HepG2 (cell line): ENCODE data around the gene TSNAXIP1. TPM values are rescaled to one million over a fixed set of nuclear protein-coding genes. Genes with fewer than 3 reads are reported as not detected.

Source experiments
- BORCS8-MEF2B ChIP-seq: sonication (generic); formaldehyde crosslinking; IDR thresholded peaks from 2 replicates; pipeline ENCODE4 v1.8.0; 2022; ENCODE audit warnings: mild to moderate bottlenecking, missing genetic modification reagents
- CEBPG ChIP-seq: IDR thresholded peaks from 2 replicates; pipeline ENCODE4 v1.6.1; 2016
- KDM1A ChIP-seq: IDR thresholded peaks from 2 replicates; pipeline ENCODE4 v1.6.1; 2016; ENCODE audit warnings: missing compliant biosample characterization
- MXI1 ChIP-seq: IDR thresholded peaks from 3 replicates; pipeline ENCODE4 v1.6.1; 2012; ENCODE audit warnings: low read depth, low read length, inconsistent platforms, borderline replicate concordance
- NCOR1 ChIP-seq: fragments of 200-600 bp; sonication (generic); IDR thresholded peaks from 2 replicates; pipeline ENCODE4 v1.7.0; 2017; ENCODE audit warnings: antibody characterized with exemption, low read length, borderline replicate concordance
- NFRKB ChIP-seq: fragments of 450-650 bp; IDR thresholded peaks from 2 replicates; pipeline ENCODE4 v1.6.1; 2017
- NR2F1 ChIP-seq, 2 experiments: fragments of 450-650 bp in 1 of 2; formaldehyde crosslinking in 1 of 2; IDR thresholded peaks; 2 replicates each; pipeline versions ENCODE4 v1.5.0 to v1.6.1; 2016 to 2020; ENCODE audit warnings: mild to moderate bottlenecking in 1 of 2, missing compliant biosample characterization in 1 of 2, missing genetic modification reagents in 1 of 2, moderate library complexity in 1 of 2
- NR2F6 ChIP-seq, 2 experiments: IDR thresholded peaks; 2 replicates each; pipeline ENCODE4 v1.6.1; 2016; ENCODE audit warnings: antibody characterized with exemption in 1 of 2, mild to moderate bottlenecking in 1 of 2
- RAD21 ChIP-seq: fragments of 450-650 bp; formaldehyde crosslinking; IDR thresholded peaks from 2 replicates; pipeline ENCODE4 v1.5.0; 2020; ENCODE audit warnings: mild to moderate bottlenecking
- SAP130 ChIP-seq: IDR thresholded peaks from 2 replicates; pipeline ENCODE4 v1.6.1; 2016; ENCODE audit warnings: low read depth
- ZMAT3 ChIP-seq: sonication (generic); formaldehyde crosslinking; conservative IDR thresholded peaks from 2 replicates; pipeline ENCODE4 v1.7.0; 2021; ENCODE audit warnings: missing genetic modification reagents
- ZNF18 ChIP-seq: sonication (generic); formaldehyde crosslinking; IDR thresholded peaks from 2 replicates; pipeline ENCODE4 v1.8.0; 2022; ENCODE audit warnings: mild to moderate bottlenecking, missing genetic modification reagents; ENCODE audit not compliant: insufficient replicate concordance
- ZNF614 ChIP-seq: IDR thresholded peaks from 2 replicates; pipeline ENCODE4 v1.6.1; 2018; ENCODE audit warnings: missing biosample characterization, missing genetic modification reagents, inconsistent platforms, borderline replicate concordance
- ZNF737 ChIP-seq: sonication (generic); formaldehyde crosslinking; IDR thresholded peaks from 2 replicates; pipeline ENCODE4 v1.5.0; 2020; ENCODE audit warnings: missing genetic modification reagents, mild to moderate bottlenecking, borderline replicate concordance
- ZSCAN22 ChIP-seq: sonication (generic); formaldehyde crosslinking; IDR thresholded peaks from 2 replicates; pipeline ENCODE4 v1.4.0; 2020; ENCODE audit warnings: mild to moderate bottlenecking, missing genetic modification reagents
- polyA plus RNA-seq, 8 experiments: library from polyadenylated mRNA; depleted of rRNA in 3 of 8; stranded (reverse) in 7 of 8; unstranded in 1 of 8; fragments of >200 nt; fragmentation: Illumina TruSeq in 4 of 8; extraction: Trizol in 4 of 8; gene quantifications; 2 replicates each; pipeline versions ENCODE4 v1.2.1 to v1.2.3, GENCODE V29; 2011 to 2016; ENCODE audit warnings: low read depth in 4 of 8, missing spikeins in 1 of 8, mixed read lengths in 1 of 8; ENCODE audit not compliant: insufficient read depth in 1 of 8
- total RNA-seq, 5 experiments: library from RNA; depleted of rRNA; stranded (reverse); fragments of >200 nt; fragmentation: Illumina TruSeq; extraction: Trizol; gene quantifications; 2 replicates each; pipeline ENCODE4 v1.2.3, GENCODE V29; 2016; ENCODE audit warnings: low read depth in 1 of 5
- TF ChIP-seq, protein P1 (sequence below): IDR thresholded peaks from 2 replicates; pipeline ENCODE4 v1.6.1; 2016; ENCODE audit warnings: missing compliant biosample characterization, missing genetic modification reagents, borderline replicate concordance
- TF ChIP-seq, protein P2 (sequence below): sonication (generic); formaldehyde crosslinking; IDR thresholded peaks from 2 replicates; pipeline ENCODE4 v1.8.0; 2022; ENCODE audit warnings: missing genetic modification reagents, mild to moderate bottlenecking, inconsistent platforms, borderline replicate concordance

The TSNAXIP1 gene
- total and polyA plus RNA-seq, 2 of the 13 experiments (the other 11 are each of a cell fraction or from before 2014, with no cell fraction given) = 0.37 to 0.86 TPM

- TF ChIP-seq NR2F6 (IDR thresholded peaks at IDR 0.05) (peak; percentile 67), NR2F6 (CRISPR knock-in tag; IDR thresholded peaks at IDR 0.05) (peak; percentile 60; the same call in 1 of the 2 replicates), ZNF18 (CRISPR knock-in tag) (no peak), ZNF614 (CRISPR knock-in tag) (0 out of 2 replicates have a peak, but pooled peaks have one; percentile 14), ZNF737 (0 out of 2 replicates have a peak, but pooled peaks have one; percentile 71), ZSCAN22 (no peak), RAD21 (CRISPR knock-in tag) (no peak), KDM1A (no peak), CEBPG (no peak), NFRKB (no peak), ZMAT3 (CRISPR knock-in tag) (no peak), BORCS8-MEF2B (no peak), NR2F1 (CRISPR knock-in tag; IDR thresholded peaks at IDR 0.05) (0 out of 4 replicates have a peak, but pooled peaks of 1 of the 2 experiments have one; percentile 21), MXI1 (peak; percentile 9; the same call in 1 of the 3 replicates), SAP130 (0 out of 2 replicates have a peak, but pooled peaks have one; percentile 15), NCOR1 (no peak)
- TF ChIP-seq, protein P1, sequence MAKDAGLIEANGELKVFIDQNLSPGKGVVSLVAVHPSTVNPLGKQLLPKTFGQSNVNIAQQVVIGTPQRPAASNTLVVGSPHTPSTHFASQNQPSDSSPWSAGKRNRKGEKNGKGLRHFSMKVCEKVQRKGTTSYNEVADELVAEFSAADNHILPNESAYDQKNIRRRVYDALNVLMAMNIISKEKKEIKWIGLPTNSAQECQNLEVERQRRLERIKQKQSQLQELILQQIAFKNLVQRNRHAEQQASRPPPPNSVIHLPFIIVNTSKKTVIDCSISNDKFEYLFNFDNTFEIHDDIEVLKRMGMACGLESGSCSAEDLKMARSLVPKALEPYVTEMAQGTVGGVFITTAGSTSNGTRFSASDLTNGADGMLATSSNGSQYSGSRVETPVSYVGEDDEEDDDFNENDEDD (CRISPR knock-in tag) = no peak
- TF ChIP-seq, protein P2, sequence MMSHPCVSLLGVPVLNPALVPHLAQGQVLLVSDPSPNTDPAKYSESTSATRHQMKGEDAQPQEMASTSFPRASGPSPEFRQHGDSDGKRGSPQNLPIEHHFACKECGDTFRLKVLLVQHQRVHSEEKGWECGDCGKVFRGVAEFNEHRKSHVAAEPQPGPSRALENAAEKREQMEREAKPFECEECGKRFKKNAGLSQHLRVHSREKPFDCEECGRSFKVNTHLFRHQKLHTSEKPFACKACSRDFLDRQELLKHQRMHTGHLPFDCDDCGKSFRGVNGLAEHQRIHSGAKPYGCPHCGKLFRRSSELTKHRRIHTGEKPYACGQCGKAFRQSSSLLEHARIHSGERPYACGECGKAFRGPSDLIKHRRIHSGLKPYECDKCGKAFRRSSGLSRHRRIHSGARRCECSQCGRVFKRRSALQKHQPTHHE = no peak
- TF ChIP-seq, all 625 proteins: peak for 12
Observed at GRCh38 chr16:67773569-67774456, 32.9 kb upstream of the TSNAXIP1 start (continued).
